HG03439 (cell line): ENCODE results near the gene KCNK3.
"Not testable (repeated sequence)": the region's sequence is repeated elsewhere in the genome, so short reads cannot be mapped to it uniquely, and the experiment has no call there.

Experiments used
- ATAC-seq: cut with Tn5 transposase; IDR thresholded peaks from one replicate; pipeline ENCODE4 v1.9.1; 2021; ENCODE audit warnings: mild to moderate bottlenecking, moderate library complexity; ENCODE audit not compliant: unreplicated experiment

Gene KCNK3

GRCh38 chr2:26692279-26692896 is at the start of gene KCNK3:
Gene KCNK3 (plus strand): TSS chr2:26692722. CDS start chr2:26692876, 154 bp downstream.
- no peak for ATAC-seq

GRCh38 chr2:26644188-26644835 is 48.2 kb upstream of the KCNK3 start:
- no peak for ATAC-seq

- no peak for ATAC-seq
These were observed 46.8 kb upstream of the KCNK3 start for GRCh38 chr2:26645762-26646161.

- ATAC-seq, result no peak
These were observed 45.4 kb upstream of the KCNK3 start for GRCh38 chr2:26646986-26647672.

GRCh38 chr2:26647981-26648380 is 44.5 kb upstream of the KCNK3 start:
- ATAC-seq, result no peak

GRCh38 chr2:26648516-26648915 is 44.0 kb upstream of the KCNK3 start:
- no peak for ATAC-seq

GRCh38 chr2:26649322-26649721 is 43.2 kb upstream of the KCNK3 start:
- no peak for ATAC-seq

GRCh38 chr2:26649992-26650712 is 42.4 kb upstream of the KCNK3 start:
- no peak for ATAC-seq

- ATAC-seq, result no peak
These were observed 41.6 kb upstream of the KCNK3 start for GRCh38 chr2:26650713-26651469.

- ATAC-seq, result no peak
These were observed 41.1 kb upstream of the KCNK3 start for GRCh38 chr2:26651470-26651771.

- no peak for ATAC-seq
These were observed 40.7 kb upstream of the KCNK3 start for GRCh38 chr2:26651799-26652198.

- no peak for ATAC-seq
These were observed 40.0 kb upstream of the KCNK3 start for GRCh38 chr2:26652361-26653041.

- no peak for ATAC-seq
These were observed 39.1 kb upstream of the KCNK3 start for GRCh38 chr2:26653207-26654060.

- no peak for ATAC-seq
These were observed 38.5 kb upstream of the KCNK3 start for GRCh38 chr2:26654061-26654340.

GRCh38 chr2:26655120-26655519 is 37.4 kb upstream of the KCNK3 start:
- not testable (repeated sequence) for ATAC-seq

- ATAC-seq, result no peak
These were observed 36.8 kb upstream of the KCNK3 start for GRCh38 chr2:26655611-26656195.

- no peak for ATAC-seq
These were observed 35.3 kb upstream of the KCNK3 start for GRCh38 chr2:26657265-26657664.

GRCh38 chr2:26658691-26659346 is 33.7 kb upstream of the KCNK3 start:
- no peak for ATAC-seq
